Measurements from ENCODE around the gene KCNJ8.
"Not testable (repeated sequence)": the region's sequence is repeated elsewhere in the genome, so short reads cannot be mapped to it uniquely, and the experiment has no call there.

KCNJ8 gene

DNA sequence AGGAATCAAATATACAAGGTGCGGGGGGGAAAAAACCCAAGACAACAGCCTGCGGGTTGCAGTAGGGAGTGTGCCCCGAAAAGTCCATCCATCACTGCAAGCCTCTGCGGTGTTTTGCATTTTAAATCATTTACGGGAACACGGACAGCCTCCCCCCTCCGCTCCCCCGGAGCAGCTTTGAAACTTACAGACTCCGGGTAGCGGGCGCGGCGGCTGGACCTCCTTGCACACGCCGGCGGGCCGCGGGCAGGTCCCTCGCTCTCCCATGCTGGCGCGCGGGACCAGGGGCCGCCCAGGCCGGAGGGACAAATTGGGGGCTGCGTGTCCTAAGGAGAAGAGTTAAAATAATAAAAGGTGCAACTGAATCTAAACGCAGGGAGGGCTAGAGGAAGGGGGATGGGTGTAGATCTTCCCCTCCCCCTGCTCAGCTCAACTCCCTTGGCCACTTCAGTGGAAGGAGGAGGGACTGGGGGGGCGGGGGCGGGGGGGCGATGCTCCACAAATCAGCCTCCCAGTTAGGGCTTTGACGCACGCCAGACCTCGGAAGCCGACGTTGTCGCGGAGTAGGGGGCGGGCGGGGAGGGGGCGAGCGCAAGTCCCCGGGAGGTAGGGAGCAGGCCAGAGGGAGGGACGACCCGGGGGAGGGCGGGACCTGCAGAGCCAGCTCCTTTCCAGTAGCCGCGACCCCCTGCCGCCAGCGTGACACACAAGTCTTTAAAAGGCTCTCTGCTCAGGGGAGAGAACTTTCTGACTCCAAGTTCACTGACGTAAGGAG, at the start of gene KCNJ8:
TSS of gene KCNJ8 (minus strand) at position 349 of the 775 bp plus-strand sequence. CDS start 1,090 bp downstream, outside the sequence.
- no peak for DNase-seq

DNA sequence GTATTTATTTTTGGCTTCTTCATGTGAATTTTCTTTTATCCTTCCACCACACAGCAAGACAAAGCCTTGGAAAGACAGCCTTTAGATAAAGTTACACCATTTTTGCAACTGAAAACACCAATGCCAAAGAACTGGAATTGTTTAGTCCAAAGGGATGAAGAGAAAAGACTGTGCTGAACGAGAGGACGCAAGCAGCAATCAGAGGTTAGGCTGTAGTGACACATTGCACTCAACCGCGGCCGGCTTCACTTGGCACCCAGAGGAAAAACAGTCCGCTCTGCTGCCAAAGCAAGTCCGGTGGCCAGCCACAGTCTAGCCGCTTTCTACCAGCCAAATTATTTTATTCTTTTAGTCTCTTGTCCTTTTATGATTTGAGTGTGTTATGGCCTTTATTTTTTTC, 49.1 kb upstream of the KCNJ8 start:
- no peak for DNase-seq

DNA sequence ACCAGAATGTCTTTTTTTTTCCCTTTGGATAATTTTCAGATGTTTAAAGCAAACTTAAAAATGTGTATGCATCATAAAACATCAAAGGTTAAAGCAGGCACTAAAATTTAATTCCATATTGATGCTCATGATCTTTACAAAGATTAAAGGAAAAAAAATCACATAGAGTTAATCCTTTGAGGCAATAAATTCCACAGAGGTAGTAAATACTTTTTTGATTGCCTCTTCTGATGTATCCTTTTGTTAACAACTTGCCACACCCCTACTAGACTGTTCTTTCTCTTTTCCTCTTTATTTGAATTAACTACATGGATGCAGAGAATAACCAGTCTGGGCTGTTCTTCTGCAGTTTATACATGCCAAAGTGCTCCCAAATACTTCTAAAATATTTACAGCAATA, 45.2 kb upstream of the KCNJ8 start:
- DNase-seq = no peak

DNA sequence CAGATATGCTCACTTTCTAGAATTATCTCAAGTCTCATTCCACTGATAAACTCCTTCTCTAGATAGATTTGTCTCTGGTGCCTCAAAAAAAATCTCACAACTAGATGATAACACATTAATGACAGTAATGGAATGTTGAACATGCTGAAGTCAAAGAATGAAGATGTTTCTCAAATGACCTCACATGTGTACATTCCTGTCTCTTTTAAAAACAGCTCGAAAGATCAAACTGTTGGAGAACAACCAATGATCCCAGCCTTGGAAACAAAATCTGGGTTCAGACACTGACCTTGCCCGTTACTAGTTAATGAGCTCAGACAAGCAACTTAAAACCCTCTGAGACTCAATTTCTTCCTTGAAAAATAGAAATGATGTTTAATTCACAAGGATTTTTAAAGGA, 44.7 kb upstream of the KCNJ8 start:
- DNase-seq = no peak

DNA sequence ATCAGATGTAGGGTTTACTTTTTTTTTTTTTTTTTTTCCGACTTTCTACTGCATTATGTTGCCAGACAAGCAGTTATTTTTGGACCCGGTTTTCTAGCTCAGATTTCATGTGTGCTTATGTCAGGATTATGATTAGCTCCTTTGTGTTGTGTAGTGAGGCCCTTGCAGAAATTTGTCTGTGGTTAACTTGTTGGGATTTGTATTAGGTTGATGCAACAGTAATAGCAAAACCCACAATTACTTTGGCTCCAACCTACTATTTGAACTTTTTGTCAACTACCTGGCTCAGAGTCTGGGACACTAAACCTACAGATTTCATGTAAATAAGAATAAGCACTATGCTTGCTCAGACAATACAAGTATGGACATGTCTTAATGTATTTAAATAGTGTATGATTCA, 44.1 kb upstream of the KCNJ8 start:
- no peak for DNase-seq

DNA sequence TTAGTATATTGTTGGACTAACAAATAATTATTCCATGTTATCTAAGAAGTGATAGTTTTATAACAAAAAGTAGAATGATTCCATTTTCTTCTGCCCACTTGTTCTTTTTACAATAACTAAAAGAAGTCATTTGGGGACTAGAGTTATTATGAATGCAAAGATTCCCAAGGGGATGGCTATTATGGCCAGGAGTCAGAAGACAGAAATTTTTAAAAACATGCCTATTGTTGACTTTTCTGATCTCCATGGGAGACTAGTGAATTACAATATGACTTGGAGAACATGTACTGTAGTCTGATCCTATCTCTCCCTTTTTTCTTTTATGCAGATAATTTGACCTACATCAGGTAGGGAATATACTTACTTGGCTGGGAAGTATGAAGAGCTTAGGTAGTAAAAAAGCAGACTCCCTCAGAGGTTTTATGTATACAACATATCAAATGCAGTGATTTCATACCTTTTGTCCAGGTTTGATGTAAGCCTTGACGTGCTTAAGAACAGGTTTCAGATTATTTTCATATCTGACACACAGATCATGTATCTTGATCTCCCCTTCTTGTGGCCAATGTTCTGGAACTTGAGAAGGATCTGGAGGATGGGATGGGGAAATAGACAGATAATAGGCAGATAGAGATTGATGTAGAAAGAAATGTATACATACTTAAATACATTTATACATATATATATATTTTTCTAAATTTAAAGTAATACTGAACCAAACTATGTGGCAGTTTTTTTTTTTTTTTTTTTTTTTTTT, 41.0 kb upstream of the KCNJ8 start:
- no peak for DNase-seq

DNA sequence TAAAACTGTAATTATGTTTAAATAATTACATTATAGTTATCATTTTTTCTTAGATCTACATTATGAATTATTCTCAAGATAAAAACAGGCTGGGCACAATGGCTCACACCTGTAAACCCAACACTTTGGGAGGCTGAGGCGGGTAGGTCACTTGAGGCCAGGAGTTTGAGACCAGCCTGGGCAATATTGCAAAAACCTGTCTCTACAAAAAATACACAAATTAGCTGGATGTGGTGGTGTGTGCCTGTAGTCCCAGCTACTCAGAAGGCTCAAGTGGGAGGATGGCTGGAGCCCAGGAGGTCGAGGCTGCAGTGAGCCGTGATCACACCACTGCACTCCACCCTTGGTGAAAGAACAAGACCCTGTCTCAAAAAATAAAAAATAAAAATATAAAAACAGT, 40.3 kb upstream of the KCNJ8 start:
- DNase-seq = no peak

DNA sequence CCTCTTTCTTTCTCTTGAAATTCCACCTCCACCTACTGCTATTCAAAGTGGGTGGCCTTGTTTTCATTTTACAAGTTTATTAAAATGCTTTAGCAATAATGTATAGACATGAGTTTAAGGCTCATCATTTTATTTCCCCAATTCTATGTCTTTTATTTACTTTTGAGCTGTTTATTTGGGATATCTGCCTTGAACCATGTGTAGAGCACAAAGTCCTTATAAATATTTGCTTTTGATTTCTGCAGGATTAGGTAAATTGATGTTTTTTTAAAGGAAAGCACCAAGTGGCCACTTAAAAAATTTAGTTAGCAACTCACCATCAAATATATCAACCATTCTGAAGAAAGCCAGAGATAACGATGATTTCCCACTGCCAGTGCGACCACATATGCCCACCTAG, 39.8 kb upstream of the KCNJ8 start:
- DNase-seq = no peak

DNA sequence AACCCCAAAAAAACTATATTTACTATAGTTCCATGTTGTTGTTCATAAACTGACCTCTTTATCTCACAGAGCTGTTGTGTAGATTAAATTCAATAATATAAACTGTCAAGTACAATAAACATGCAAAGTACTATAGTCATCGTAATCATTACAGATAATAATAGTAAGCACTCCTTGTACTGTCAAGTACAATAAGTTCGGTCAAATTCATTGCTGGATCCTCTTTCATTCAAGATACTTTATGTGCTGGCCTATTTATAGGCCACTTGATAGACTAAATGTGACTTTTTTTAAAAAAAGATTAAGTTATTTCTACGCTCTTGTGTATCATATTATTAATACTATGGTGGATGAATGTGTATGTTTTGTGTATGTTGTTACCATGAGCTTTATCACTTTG, 39.2 kb upstream of the KCNJ8 start:
- no peak for DNase-seq

DNA sequence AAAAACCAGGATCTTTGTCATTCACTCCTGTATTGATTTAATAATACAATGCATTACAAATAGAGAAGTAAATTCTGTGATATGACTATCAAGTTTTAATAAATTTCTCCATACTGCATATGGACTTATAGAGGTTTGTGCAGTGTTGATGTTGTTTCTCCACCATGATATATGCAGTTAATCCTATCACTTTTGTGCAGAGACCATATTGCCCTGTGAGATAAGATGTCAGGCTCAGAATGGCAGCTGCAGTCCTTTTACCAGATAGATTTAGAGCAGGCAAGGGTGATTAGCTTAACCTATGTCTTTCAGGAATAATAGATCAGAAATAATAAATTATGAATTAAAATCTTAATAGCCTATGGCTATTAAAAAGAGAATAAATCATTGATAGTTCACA, 38.6 kb upstream of the KCNJ8 start:
- DNase-seq = no peak

DNA sequence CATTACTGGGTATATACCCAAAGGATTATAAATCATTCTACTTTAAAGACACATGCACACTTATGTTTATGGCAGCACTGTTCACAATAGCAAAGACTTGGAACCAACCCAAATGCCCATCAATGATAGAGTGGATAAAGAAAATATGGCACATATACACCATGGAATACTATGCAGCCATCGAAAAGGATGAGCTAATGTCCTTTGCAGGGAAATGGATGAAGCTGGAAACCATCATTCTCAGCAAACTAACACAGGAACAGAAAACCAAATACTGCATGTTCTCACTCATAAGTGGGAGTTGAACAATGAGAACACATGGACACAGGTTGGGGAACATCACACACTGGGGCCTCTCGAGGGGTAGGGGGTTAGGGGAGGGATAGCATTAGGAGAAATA, 37.8 kb upstream of the KCNJ8 start:
- DNase-seq = not testable (repeated sequence)

DNA sequence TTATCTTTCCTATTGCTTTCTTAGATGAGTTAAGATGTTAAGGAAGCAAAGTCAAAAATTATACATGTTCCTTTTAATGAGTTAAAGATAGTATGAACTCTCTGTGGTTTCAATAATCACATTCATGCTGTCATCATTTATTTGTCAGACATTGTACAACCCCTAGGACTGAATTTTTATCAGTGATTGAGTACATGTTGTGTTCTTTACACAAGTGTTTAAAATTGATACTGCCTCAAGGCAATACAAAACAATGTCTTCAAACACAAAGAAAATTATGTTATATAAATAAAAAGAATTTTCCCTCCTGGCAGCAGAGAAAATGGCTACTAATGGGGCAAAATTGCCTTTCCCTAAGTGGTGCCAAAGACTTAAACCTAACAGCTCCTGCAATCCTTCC, 34.6 kb upstream of the KCNJ8 start:
- DNase-seq = no peak

DNA sequence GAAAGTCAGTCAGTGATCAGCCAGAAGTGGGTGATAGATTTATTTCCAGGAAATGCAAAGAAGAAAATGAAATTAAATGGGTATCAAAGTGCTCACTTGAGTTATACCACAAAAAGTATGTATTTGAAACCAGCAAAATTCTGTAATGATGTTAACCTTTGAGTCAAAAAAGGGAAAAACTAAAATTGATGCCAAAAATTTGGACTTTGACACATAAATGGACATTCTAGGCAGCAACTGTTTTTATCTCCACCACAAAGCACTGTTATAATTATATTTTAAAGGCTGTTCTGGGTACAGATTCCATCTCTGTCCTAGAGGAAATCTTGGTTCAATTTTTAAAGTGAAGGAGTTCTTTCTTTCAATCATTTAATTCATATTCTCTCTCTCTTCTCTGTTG, 31.7 kb upstream of the KCNJ8 start:
- no peak for DNase-seq

DNA sequence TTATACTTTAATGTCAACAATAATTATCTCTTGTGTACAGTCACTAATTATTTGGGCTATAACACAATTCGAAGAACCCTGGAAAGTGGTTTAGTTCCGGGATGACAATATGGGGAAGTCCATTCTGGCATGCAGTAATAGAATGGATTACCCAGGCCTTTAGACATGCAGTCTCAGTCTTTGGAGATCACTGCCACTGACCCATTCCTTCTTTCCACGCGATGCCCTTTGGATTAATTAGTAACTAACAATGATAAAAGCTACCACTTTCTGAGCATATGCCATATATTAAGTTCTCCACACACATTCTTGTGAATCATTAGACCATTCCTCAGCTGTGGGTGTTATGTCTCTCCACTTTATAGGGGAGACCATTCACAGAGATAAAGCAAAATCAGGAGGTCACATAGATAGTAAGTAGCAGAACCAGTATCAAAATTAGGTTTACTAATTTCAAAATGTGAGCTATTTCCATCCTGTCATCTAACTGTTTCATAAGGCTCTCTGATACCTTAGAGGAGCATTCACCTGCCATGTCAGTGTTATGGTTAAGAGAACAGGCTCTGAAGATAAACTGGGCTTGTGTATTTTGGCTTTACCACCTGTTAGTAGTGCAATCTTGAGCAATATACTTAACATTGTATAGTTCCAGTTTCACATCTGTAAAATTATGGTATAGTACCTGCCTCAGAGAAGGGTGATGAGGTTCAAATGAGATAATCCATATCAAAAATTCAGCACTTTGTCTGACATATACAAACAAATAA, 27.2 kb upstream of the KCNJ8 start:
- DNase-seq = no peak

DNA sequence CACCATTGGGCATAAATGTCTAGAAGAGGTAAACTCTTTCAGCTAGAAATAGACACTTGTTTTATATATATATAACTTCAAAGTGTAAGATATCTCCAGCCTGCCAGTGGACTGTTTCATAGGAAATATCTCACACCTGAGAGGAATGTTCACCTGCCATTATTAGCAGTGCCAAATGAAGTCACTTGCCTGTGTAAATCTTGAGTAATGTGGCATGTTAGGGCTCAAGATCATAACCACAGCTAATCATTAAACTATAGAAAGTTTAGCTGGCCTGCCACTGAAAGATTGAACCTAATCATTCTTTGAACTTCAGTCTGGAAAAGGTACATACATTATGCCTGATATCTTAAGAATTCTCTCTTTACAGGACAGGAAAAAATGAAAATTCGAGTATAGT, 25.5 kb upstream of the KCNJ8 start:
- DNase-seq = no peak

DNA sequence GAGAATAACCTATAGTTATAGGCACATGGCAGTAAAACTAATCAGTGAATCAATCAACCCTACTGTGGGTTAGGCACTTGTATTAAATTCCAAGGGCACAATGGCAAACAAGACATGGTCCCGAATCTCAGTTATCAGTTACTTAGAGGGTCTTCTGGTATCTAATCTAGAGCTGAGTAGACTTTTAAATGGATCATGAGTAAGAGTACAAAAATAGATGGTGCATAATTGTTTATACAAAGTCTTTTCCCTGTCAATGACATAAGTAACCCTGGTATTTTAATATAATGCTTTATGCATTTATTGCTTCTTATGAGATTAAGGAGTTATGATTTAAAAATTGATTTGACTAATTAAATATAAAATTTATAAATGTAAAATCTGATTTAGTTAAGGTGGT, 23.0 kb upstream of the KCNJ8 start:
- no peak for DNase-seq

DNA sequence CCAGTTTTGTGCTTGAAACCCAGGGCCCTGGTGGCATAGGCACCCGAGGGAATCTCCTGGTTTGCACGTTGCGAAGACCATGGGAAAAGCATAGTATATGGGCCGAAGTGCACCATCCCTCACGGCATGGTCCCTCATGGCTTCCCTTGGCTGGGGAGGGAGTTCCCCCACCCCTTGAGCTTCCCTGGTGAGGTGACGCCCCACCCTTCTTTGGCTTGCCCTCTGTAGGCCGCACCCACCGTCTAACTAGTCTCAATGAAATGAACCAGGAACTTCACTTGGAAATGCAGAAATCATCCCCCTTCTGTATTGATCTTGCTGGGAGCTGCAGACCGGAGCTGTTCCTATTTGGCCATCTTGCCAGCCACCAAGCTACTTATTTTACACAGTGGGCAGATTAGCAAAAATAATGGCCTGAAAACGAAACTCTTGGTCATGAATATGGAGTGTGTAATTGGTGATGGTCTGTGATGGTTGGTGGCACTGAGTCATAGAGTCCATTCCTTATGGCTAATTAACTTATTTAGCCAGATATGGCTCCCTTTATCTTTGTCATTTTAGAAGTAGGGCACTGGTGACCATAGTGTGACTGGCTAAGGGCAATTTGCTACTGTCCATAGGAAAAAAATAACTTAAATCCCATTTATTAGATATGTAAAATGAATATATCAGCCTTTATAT, 21.3 kb upstream of the KCNJ8 start:
- DNase-seq = no peak

DNA sequence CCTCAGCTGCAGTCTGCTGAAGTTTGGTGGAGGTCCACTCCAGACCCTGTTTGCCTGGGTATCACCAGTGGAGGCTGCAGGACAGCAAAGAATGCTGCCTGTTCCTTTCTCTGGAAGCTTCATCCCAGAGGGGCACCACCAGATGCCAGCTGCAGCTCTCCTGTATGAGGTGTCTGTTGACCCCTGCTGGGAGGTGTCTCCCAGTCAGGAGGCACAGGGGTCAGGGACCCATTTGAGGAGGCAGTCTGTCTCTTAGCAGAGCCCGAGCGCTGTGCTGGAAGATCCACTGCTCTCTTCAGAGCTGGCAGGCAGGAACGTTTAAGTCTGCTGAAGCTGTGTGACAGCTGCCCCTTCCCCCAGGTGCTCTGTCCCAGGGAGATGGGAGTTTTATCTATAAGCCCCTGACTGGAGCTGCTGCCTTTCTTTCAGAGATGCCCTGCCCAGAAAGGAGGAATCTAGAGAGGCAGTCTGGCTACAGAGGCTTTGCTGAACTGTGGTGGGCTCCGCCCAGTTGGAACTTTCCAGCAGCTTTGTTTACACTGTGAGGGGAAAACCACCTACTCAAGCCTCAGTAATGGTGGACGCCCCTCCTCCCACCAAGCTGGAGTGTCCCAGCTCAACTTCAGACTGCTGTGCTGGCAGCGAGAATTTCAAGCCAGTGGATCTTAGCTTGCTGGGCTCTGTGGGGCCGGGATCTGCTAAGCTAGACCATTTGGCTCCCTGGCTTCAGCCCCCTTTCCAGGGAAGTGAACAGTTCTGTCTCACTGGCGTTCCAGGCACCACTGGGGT, 20.5 kb upstream of the KCNJ8 start:
- DNase-seq = not testable (repeated sequence)

DNA sequence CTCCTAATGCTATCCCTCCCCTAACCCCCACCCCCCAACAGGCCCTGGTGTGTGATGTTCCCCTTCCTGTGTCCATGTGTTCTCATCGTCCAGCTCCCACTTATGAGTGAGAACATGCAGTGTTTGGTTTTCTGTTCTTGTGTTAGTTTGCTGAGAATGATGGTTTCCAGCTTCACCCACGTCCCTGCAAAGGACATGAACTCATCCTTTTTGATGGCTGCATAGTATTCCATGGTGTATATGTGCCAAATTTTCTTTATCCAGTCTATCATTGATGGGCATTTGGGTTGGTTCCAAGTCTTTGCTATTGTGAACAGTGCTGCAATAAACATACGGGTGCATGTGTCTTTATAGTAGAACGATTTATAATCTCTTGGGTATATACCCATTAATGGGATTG, 15.2 kb upstream of the KCNJ8 start:
- not testable (repeated sequence) for DNase-seq

DNA sequence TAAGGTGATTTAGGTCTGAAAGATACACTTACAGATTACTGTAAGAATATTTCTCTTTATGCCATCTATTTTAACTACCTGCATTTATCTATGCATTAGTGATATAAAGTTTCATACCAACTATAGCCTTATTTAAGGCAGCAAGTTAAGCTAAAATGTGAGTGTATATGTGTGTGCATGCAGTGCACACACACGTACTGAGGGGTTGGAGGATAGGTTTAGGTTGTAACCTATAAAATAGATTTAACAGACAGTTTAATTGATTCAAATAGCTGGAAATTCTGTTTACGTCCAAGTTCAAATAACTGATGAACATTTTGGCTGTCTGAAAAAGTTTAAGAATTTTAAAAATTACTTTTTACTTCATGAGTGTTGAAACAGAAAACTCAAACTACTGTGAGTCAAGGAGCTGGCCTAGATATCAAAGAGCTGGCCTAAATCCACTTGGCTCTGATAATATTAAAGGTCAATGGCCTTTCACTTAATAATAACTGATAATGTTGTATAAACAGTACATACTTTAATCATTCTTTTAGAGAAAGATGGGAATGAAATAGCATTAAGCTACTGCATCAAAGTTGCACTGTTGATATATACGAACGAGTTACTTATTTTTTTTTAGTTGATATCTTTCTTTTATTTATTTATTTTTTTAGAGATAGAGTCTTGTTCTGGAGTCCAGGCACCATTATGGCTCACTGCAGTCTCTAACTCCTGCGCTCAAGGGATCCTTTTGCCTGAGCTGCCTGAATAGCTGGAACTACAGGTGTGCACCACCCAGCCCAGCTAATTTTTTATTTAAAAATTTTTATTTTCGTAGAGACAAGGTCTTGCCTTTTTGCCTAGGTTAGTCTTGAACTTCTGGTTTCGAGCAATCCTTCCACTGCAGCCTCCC, 13.8 kb upstream of the KCNJ8 start:
- no peak for DNase-seq

DNA sequence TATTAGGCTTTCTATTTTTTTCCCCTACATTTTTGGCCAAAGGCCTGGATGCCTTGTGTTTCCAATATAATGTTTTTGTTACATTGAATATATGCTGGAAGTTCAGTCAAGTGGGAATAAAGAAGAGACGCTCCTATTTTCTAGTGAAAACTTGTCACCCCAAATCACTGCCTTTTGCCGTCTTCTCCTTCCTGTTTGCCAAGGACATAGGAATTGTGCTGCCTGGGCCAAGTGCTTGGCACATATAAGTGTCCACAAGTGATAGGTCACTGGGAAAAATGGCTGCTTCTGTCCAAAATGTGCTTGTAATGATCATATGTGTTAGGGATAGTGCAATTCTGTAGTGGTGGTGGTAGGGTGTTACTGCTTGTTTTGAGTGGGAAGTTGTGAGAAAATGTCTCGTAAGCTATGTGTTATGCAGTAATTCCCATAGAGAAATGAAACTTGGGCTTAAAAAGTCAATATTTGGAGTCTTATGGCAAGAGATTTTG, 11.6 kb upstream of the KCNJ8 start:
- DNase-seq = no peak

Data from activated CD4-positive, CD25-positive, alpha-beta regulatory T cell treated with anti-CD3 and anti-CD28 coated beads, Interleukin-2, amount 50 U/mL, for 72 hours (primary cell).